ENCODE data around the gene PCAT7.
"Not testable (repeated sequence)": the region's sequence is repeated elsewhere in the genome, so short reads cannot be mapped to it uniquely, and the experiment has no call there.

Gene PCAT7

DNA sequence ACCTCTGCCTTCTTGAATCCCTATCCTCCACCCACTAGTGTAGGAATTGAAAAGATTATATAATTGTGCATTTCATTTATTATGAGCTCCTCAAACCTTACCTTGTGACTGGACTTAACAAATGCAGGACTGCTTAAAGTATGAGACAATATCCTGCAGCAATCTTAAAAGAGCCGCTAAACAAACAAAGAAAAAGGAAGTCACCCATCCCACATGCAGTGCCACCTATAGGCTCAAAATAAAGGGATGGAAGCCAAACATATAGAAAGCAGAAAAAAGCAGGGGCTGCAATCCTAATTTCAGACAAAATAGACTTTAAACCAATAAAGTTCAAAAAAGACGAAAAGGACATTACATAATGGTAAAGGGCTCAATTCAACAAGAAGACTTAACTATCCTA lies 8.7 kb downstream of the PCAT7 start:
- no peak overlapping the region for H3K27ac ChIP-seq
- DNase-seq (ENCODE audit: low spot score): no peak
- no peak overlapping the region for H3K4me3 ChIP-seq
- TF ChIP-seq, protein P1, sequence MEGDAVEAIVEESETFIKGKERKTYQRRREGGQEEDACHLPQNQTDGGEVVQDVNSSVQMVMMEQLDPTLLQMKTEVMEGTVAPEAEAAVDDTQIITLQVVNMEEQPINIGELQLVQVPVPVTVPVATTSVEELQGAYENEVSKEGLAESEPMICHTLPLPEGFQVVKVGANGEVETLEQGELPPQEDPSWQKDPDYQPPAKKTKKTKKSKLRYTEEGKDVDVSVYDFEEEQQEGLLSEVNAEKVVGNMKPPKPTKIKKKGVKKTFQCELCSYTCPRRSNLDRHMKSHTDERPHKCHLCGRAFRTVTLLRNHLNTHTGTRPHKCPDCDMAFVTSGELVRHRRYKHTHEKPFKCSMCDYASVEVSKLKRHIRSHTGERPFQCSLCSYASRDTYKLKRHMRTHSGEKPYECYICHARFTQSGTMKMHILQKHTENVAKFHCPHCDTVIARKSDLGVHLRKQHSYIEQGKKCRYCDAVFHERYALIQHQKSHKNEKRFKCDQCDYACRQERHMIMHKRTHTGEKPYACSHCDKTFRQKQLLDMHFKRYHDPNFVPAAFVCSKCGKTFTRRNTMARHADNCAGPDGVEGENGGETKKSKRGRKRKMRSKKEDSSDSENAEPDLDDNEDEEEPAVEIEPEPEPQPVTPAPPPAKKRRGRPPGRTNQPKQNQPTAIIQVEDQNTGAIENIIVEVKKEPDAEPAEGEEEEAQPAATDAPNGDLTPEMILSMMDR (IDR thresholded peaks at IDR 0.05): no peak

DNA sequence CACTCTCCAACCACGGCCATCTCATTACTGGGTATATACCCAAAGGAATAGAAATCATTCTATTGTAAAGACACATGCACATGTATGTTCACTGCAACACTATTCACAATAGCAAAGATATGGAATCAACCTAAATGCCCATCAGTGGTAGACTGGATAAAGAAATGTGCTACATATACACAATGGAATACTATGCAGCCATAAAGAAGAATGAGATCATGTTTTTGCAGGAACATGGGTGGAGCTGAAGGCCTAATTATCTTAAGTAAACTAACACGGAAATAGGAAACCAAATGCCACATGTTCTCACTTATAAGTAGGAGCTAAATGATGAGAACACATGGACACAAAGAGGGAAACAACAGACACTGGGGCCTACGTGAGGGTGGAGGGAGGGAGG lies 9.4 kb downstream of the PCAT7 start:
- DNase-seq (ENCODE audit: low spot score); H3K27ac ChIP-seq; H3K4me3 ChIP-seq: not testable (repeated sequence)

DNA sequence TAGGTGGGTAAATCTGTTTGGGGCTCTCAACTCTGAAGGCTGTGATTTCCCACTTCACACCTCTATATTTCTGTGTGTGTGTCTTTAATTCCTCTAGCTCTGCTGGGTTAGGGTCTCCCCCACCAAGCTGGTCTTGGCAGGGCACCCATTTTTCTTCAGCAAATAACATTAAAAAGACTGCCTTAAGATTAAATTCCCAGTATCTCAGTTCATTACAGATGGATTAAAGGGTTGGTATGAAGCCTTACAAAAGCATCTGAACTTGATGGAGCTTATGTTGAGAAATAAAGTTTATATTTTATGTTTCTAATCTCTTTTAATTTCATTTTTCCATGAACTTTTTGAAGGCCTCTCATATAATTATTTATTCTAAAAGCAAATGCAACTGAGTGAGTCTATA lies 11.7 kb downstream of the PCAT7 start:
- H3K27ac ChIP-seq: no peak overlapping the region
- no peak for DNase-seq (ENCODE audit: low spot score)
- TF ChIP-seq, protein P1 (IDR thresholded peaks at IDR 0.05): no peak
- no peak overlapping the region for H3K4me3 ChIP-seq

DNA sequence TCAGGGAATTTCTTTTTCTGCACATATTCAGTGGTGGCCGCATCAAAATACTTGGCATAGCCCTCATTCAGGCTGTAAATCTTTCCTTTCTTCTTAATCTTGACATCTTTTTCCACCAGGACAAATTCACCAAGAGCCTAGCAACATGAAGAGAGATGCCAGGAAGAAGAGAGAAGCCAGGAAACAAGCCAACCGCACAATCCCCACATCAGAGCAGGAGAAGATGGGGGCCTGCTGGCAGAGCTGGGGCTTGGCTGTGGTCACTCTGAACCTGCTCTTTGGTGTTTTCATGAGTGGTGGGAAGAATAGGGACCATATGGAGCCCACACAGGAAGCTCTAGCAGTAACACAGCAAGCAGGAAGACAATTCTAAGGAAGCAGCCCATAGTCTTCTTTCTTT lies 12.4 kb downstream of the PCAT7 start:
- Histone ChIP-seq H3K27ac (no peak overlapping the region), H3K4me3 (no peak overlapping the region)
- TF ChIP-seq, protein P1 (IDR thresholded peaks at IDR 0.05): no peak
- DNase-seq (ENCODE audit: low spot score): peak; percentile 26

DNA sequence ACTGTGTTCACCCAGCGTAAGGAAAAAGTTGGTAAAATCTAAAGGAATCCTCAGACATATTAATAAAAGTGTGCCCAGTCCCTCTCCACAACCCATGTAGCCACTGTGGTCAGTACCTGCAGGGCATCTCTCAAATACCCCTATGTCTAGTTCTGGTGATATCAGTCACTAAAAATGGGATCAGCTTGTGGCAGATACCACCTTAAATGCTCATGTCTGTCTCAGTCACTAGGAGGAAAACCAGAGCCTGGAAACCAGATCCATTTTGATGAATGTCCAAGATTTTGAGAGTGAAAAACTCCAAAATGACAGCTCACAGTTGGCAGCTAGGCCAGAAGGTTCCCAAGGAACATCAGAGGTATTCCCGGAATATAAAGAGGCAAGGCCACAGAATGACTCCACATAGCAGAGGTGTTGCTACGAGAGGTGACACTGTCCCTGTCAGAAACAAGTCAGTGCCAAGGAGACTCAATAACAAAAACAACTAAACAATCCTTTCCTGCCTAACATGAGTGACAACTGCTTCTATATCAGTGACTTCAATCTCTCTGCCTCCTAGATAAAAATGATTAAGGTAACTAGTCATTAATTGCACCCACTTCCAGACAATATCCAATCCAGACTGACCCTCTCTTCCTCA lies 13.5 kb downstream of the PCAT7 start:
- no peak overlapping the region for H3K4me3 ChIP-seq
- TF ChIP-seq, protein P1 (IDR thresholded peaks at IDR 0.05): no peak

DNA sequence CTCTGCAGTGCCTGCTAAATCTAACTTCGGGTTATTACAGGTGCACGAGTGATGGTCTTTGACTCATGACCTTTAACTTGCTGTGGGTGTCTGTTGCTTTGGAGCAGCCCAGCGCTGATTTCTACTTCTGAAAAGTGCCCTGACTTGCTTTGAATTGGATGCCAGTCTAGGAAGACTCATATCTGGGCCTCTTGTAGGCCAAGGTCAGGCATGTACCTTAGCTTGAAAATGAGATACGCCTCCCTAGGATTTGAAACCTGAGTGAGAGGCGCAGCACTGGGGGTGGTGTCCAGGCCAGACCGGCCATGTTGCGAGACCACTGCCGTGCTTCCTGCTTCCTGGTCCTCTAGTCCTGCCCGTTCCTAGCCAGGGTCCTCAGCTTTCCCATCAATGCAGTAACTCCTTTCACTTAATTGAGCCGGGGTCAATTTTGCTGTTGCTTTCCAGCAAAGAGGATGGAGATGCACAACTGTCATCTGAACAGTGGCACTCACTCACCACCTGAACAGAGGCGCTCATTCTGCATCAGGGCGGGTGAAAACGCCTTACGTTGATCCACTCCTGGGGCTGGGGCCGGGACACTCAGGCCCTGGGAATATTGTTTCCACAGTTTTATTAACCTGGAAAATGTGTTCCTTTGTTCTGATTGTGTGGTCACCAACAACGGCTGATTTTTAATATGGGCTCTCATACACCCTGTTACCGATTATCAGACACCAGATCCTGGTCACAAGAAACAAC lies 14.3 kb downstream of the PCAT7 start:
- peak; percentile 53 for DNase-seq (ENCODE audit: low spot score)
- Histone ChIP-seq H3K4me3 (no peak overlapping the region), H3K27ac (no peak overlapping the region)
- TF ChIP-seq, protein P1 (IDR thresholded peaks at IDR 0.05): no peak

More for the DNA sequence above, 13.5 kb downstream of the PCAT7 start:
- H3K27ac ChIP-seq: no peak overlapping the region
- peak; percentile 8 for DNase-seq (ENCODE audit: low spot score)

DNA sequence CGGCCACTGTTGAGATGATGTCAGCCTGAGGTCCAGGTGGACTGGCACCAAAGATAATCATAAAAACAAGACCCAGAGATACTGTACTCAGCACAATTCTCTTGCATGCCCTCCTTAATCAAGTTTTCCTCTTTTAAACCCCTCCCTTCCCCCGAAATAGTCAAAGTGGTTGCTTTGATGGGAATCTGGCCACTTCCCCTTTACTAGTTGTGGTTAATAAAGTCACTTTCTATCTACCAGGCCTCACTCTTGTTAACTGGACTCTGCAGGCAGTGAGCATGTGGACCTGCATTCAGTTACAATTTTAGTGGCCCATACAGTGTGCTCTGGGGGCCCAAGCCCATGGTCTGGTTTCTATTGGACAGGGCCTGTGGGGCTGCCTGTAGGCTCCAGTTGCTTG lies 21.2 kb downstream of the PCAT7 start:
- no peak overlapping the region for H3K4me3 ChIP-seq
- peak; percentile 14 for DNase-seq (ENCODE audit: low spot score)

More for the DNA sequence above, 21.2 kb downstream of the PCAT7 start:
- H3K27ac ChIP-seq: no peak overlapping the region
- TF ChIP-seq, protein P1 (IDR thresholded peaks at IDR 0.05): no peak

Data from coronary artery (tissue), 2 donors.